ENCODE measurements around the gene ATP8A2.

ATP8A2 gene

DNA sequence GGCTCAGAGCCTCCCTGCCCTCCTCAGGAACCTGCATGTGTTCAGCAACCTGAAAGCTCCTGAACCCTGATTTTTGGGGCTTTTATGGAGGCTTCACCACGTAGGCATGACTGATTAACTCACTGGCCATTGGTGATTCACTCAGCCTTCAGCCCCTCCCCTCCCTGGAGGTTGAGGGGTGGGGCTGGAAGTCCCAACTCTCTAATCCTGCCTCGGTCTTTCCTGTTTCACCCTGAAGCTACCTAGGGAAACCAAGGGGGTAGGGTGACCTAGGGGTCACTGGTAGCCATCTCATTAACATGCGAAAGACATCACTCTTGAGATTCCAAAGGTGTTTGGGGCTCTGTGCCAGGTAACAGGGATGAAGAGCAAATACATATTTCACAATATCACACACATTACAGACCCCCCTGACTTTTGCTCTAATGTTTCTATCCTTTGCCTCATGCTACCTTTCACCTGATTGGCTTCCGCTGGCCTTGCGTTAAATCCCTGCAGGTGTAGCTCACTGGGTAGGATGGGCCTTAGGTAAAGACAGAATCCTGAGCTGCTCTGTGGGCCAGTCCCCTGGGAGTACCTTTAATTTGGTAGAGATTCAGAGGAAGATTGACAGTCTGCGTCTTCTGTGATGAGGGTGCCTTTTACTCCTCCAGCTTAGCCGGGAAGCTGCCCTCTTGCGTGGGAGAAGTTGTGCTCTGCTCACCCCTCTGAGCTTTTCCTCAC, 260.6 kb downstream of the ATP8A2 start:
- DNase-seq (ENCODE audit: low read depth) = no peak

GRCh38 chr13:25633093-25633492, 261.3 kb downstream of the ATP8A2 start:
- DNase-seq (ENCODE audit: low read depth) = no peak

GRCh38 chr13:25645681-25646080, 273.9 kb downstream of the ATP8A2 start:
- no peak for DNase-seq (ENCODE audit: low read depth)

GRCh38 chr13:25649001-25649633, 277.3 kb downstream of the ATP8A2 start:
- DNase-seq (ENCODE audit: low read depth) = no peak

DNA sequence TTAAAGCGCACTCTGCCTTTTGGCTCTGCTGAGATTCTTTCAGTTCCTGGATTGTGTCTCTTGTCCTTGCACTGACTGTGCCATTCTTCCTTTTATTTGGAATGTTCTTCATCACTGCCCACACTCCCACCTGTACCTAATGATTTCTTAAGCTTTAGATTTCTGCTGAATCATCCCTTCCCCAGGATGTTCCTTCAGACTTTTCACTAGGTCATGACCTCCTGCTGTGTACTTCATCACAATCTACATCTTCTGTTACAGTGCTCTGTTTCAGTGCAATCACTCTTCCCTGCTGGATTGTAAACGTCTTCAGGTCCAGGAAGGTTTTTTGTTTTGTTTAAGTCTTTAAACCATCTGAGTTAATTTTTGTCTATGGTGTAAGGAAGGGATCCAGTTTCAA, 281.0 kb downstream of the ATP8A2 start:
- no peak for DNase-seq (ENCODE audit: low read depth)

DNA sequence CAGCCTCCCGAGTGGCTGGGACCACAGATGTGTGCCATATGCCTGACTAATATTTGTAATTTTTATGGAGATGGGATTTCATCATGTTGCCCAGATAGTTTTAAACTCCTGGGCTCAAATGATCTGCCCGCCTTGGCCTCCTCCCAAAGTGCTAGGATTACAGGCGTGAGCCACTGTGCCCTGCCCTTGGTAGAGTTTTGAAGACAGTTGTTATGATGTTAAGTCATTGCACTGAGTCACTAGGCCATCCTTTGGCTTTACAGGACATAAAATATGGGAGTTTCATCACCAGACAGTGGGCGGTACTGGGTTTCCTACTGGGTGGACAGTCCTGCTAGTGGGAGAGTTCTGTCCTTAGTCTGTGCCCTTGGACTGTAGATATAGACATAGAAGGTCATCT, 282.5 kb downstream of the ATP8A2 start:
- DNase-seq (ENCODE audit: low read depth) = no peak

GRCh38 chr13:25657157-25657556, 285.4 kb downstream of the ATP8A2 start:
- DNase-seq (ENCODE audit: low read depth) = no peak

- no peak for DNase-seq (ENCODE audit: low read depth)
Measured at GRCh38 chr13:25659091-25659795, 287.5 kb downstream of the ATP8A2 start.

DNA sequence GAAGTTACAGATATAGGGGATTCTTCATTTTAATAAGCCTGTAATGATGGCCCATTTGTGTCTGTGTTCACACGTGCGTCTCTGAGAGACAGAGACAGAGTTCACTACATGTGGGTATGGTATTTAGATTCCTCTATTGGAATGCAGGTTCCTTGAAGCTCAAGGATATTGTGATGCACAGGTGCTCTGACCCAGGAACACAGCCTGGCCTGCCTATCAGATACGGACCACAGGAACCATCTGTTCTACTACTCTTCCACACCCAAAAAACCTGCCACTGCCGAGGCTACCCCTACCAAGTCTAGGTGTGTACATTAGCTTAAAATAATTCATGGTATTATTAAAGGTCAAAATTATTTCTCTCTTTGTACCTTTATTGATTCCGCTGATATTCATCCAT, 289.2 kb downstream of the ATP8A2 start:
- no peak for DNase-seq (ENCODE audit: low read depth)

DNA sequence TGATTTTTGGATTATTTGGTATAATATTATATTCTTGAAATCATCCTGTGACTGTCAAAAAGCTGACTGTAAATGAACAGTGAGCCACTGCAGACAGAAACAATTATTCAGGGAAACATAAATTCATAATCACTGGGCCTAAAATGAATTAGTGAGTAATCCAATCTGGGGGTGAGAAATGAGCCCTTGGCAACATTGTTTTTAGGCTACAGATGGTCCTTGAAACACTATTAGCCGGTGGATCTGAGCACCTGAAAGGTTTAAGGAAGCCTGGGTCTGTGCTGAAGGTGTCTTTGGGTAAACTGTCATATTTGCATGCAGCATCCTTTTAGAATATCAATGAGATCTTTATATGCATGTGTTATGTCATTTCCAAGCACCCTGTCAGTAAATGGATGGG, 290.7 kb downstream of the ATP8A2 start:
- no peak for DNase-seq (ENCODE audit: low read depth)

- no peak for DNase-seq (ENCODE audit: low read depth)
Measured at GRCh38 chr13:25668345-25668744, 296.6 kb downstream of the ATP8A2 start.

- DNase-seq (ENCODE audit: low read depth) = no peak
Measured at GRCh38 chr13:25673711-25674110, 301.9 kb downstream of the ATP8A2 start.

- no peak for DNase-seq (ENCODE audit: low read depth)
Measured at GRCh38 chr13:25674371-25674770, 302.6 kb downstream of the ATP8A2 start.

- no peak for DNase-seq (ENCODE audit: low read depth)
Measured at GRCh38 chr13:25675060-25675459, 303.3 kb downstream of the ATP8A2 start.

DNA sequence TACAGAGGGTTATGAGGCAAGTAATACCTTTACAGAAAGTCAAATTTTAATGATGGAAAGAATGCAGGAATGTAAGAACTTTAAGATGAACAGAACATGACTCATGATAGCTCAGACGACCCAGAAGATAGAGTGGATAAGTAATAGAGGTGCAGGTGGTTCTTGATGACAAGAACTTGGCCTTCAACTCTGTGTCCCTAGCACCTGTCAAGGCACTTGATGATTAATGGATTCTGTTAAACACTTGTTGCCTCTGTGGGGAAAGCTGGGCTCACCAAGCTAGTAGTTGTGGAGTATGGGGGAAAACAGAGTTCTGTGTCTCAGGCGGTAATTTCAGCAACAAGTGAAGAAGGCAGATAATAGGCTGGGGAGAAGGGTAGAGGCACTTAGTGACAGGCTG, 306.2 kb downstream of the ATP8A2 start:
- DNase-seq (ENCODE audit: low read depth) = no peak

- no peak for DNase-seq (ENCODE audit: low read depth)
Measured at GRCh38 chr13:25678398-25678797, 306.6 kb downstream of the ATP8A2 start.

DNA sequence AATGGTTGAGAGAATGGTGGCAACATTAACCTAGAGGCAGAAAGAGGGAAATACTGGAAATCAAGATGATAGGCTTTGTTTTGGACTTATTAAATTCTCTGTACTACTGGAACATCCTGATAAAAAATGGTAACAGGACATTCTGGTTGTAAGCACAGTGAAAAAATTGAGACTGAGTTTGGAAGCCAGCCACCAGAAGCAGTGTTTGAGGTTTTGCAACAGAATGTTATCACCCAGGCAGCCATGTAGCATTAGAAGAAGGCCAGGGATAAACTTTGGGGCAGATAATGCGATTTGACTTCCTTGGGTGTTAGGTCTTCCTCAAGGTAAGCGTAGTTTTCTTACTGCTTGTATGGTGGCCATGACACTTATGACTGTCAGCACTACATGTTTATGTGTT, 307.4 kb downstream of the ATP8A2 start:
- no peak for DNase-seq (ENCODE audit: low read depth)

DNA sequence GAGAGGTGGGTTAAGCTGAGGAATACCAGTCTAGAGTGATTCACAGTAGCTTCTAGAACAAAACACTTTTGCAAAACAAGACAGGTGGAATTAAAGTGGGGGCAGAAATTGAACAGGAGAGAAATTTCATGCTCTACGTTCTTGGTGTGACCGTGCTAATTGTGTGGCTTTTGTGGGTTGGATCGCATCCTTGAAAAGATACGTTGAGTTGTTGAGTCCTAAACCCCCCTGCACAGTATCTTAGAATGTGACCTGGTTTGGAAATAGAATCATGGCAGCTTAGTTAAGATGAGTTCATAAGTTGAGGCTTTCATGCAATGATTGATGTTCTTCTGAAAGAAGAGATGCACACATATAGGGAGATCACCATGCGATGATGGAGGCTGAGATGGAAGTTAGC, 308.2 kb downstream of the ATP8A2 start:
- no peak for DNase-seq (ENCODE audit: low read depth)

DNA sequence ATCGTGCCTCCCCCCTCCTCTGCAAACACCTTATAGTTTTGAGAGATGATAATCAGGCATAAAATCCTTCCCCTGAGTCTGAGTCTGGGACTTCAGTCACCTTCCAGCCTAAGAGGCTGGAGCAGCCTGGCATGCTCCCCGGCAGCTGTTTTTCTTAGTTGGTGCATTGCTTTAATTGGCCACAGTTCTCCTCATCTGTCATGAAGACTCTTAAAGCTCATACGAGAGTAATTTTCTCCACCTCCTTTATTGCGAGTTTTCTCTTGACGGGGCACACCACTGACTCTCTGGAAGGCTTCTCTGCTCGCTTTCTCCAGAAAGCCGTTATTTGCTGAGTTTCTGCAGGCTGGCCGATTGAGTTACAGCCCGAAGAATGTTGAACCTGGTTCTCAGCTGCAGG, 310.5 kb downstream of the ATP8A2 start:
- DNase-seq (ENCODE audit: low read depth) = no peak

GRCh38 chr13:25683056-25683455, 311.3 kb downstream of the ATP8A2 start:
- no peak for DNase-seq (ENCODE audit: low read depth)

DNA sequence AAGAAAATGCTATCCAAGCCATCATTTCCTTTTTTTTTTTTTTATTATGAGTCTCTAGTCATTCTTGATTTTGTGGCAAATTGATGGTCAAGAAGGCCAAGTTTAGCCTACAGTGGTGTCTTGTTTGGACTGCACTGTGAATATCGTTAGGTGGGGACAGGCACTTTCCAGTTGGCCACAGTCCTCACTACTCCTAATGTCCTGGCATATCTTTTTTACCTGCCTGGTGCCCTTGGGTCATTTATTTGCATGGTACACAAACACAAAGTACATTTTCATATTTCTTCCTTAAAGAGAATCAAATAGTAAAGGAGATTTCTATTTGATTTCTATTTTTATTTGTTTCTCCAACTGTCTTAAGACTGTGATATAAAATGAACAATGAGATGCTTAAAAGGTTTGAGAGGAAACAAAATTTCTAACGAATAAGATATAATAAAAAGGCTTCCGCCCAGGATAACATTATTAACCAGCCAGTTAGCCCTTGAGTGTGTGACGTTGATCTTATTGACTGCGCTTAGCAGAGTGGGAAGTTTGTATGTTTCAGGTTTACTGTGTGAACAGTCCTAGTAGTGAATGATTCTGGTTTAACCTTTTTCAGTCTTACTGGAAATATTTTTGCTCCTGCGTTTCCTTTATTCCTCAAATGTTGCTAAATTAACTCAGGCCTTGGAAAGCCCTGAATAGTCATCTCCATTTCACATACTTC, 312.0 kb downstream of the ATP8A2 start:
- DNase-seq (ENCODE audit: low read depth) = no peak

- DNase-seq (ENCODE audit: low read depth) = no peak
Measured at GRCh38 chr13:25684491-25684890, 312.7 kb downstream of the ATP8A2 start.

All from stromal cell of bone marrow (primary cell).